DND-41 (cell line): ENCODE results near the gene PIP5KL1.

Experiments
- ATAC-seq: fragments of 200-7000 bp; cut with Tn5 transposase; 3 replicates; pipeline ENCODE4 v1.9.1; 2021; ENCODE audit warnings: low read depth; ENCODE audit not compliant: insufficient read depth
- DNase-seq: peaks from one replicate; pipeline ENCODE4 v3.0.0-alpha.2; 2020
- H2AFZ ChIP-seq: 2 replicates; pipeline ENCODE4 v1.6.0; 2012; ENCODE audit warnings: low read depth, low read length
- H3K27ac ChIP-seq: 2 replicates; pipeline ENCODE4 v1.5.1; 2012; ENCODE audit warnings: low read length, inconsistent platforms
- H3K27me3 ChIP-seq: fragments of 200-600 bp; sonication (generic); 2 replicates; pipeline ENCODE4 v1.6.0; 2012; ENCODE audit warnings: low read length, mild to moderate bottlenecking, inconsistent platforms; ENCODE audit not compliant: insufficient read depth, poor library complexity
- H3K36me3 ChIP-seq: 2 replicates; pipeline ENCODE4 v1.5.1; 2012; ENCODE audit warnings: low read length, inconsistent platforms; ENCODE audit not compliant: insufficient read depth
- H3K4me1 ChIP-seq: 2 replicates; pipeline ENCODE4 v1.5.1; 2012; ENCODE audit warnings: mild to moderate bottlenecking, low read length; ENCODE audit not compliant: insufficient read depth
- H3K4me2 ChIP-seq: 2 replicates; pipeline ENCODE4 v1.6.0; 2012; ENCODE audit warnings: mild to moderate bottlenecking, moderate library complexity, low read length, inconsistent platforms; ENCODE audit not compliant: insufficient read depth
- H3K4me3 ChIP-seq, 2 experiments: fragments of 200-600 bp in 1 of 2; shearing (Covaris generic) in 1 of 2; 2 replicates each; pipeline ENCODE4 v1.5.1; 2012 to 2016; ENCODE audit warnings: inconsistent platforms in 2 of 2, low read length in 2 of 2, mild to moderate bottlenecking in 2 of 2, low read depth in 1 of 2, moderate library complexity in 1 of 2
- H3K79me2 ChIP-seq: 2 replicates; pipeline ENCODE4 v1.6.0; 2012; ENCODE audit warnings: low read length, inconsistent platforms; ENCODE audit not compliant: insufficient read depth
- H3K9ac ChIP-seq: 2 replicates; pipeline ENCODE4 v1.6.0; 2012; ENCODE audit warnings: low read depth, mild to moderate bottlenecking, inconsistent platforms, low read length, moderate library complexity
- H3K9me3 ChIP-seq: 2 replicates; pipeline ENCODE4 v1.5.1; 2012; ENCODE audit warnings: low read length, moderate library complexity, mild to moderate bottlenecking, inconsistent platforms; ENCODE audit not compliant: insufficient read depth, severe bottlenecking
- H4K20me1 ChIP-seq: 2 replicates; pipeline ENCODE4 v1.6.0; 2012; ENCODE audit warnings: low read length; ENCODE audit not compliant: insufficient read depth
- EZH2 ChIP-seq: IDR thresholded peaks from 3 replicates; pipeline ENCODE4 v1.6.1; 2012; ENCODE audit warnings: borderline replicate concordance, low read depth, mild to moderate bottlenecking, moderate library complexity, low read length, inconsistent platforms; ENCODE audit not compliant: severe bottlenecking
- TF ChIP-seq, protein P1 (sequence below): IDR thresholded peaks from 2 replicates; pipeline ENCODE4 v1.5.1; 2012; ENCODE audit warnings: borderline replicate concordance, low read length, moderate library complexity, mild to moderate bottlenecking; ENCODE audit not compliant: poor library complexity, severe bottlenecking; ENCODE audit errors: extremely low read depth

The PIP5KL1 gene

GRCh38 chr9:127873223-127873691 lies 57.3 kb downstream of the PIP5KL1 start:
- DNase-seq (no peak), ATAC-seq (no peak)
- Histone ChIP-seq H3K4me1 (no peaks in the 10 kb centered on the region), H3K9ac (no peak overlapping the region), H3K4me3 (no peak overlapping the region), H3K27ac (no peak overlapping the region), H3K36me3 (no peaks in the 10 kb centered on the region), H4K20me1 (no peaks in the 10 kb centered on the region; the same call in 1 of the 2 replicates), H3K9me3 (no peaks in the 10 kb centered on the region), H2AFZ (no peak overlapping the region), H3K27me3 (no peaks in the 10 kb centered on the region), H3K4me2 (no peak overlapping the region), H3K79me2 (no peaks in the 10 kb centered on the region)
- TF ChIP-seq, protein P1, sequence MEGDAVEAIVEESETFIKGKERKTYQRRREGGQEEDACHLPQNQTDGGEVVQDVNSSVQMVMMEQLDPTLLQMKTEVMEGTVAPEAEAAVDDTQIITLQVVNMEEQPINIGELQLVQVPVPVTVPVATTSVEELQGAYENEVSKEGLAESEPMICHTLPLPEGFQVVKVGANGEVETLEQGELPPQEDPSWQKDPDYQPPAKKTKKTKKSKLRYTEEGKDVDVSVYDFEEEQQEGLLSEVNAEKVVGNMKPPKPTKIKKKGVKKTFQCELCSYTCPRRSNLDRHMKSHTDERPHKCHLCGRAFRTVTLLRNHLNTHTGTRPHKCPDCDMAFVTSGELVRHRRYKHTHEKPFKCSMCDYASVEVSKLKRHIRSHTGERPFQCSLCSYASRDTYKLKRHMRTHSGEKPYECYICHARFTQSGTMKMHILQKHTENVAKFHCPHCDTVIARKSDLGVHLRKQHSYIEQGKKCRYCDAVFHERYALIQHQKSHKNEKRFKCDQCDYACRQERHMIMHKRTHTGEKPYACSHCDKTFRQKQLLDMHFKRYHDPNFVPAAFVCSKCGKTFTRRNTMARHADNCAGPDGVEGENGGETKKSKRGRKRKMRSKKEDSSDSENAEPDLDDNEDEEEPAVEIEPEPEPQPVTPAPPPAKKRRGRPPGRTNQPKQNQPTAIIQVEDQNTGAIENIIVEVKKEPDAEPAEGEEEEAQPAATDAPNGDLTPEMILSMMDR: no peak
- no peak for TF ChIP-seq EZH2

GRCh38 chr9:127872369-127873222 lies 58.0 kb downstream of the PIP5KL1 start:
- ATAC-seq (no peak), DNase-seq (no peak)
- H3K9me3 ChIP-seq: no peaks in the 10 kb centered on the region
- no peak overlapping the region for H3K4me3 ChIP-seq
- H3K27me3 ChIP-seq: no peaks in the 10 kb centered on the region
- H3K9ac ChIP-seq: no peak overlapping the region
- H3K36me3 ChIP-seq: no peaks in the 10 kb centered on the region
- H3K79me2 ChIP-seq: no peaks in the 10 kb centered on the region
- no peak overlapping the region for H3K27ac ChIP-seq
- H3K4me1 ChIP-seq: no peaks in the 10 kb centered on the region
- TF ChIP-seq, protein P1: no peak
- TF ChIP-seq EZH2: no peak
- no peak overlapping the region for H2AFZ ChIP-seq
- H4K20me1 ChIP-seq: no peaks in the 10 kb centered on the region; the same call in 1 of the 2 replicates
- no peak overlapping the region for H3K4me2 ChIP-seq

- Histone ChIP-seq H3K27ac (no peak overlapping the region), H3K9me3 (no peaks in the 10 kb centered on the region), H3K9ac (no peak overlapping the region), H3K4me3 (no peak overlapping the region), H3K4me2 (no peak overlapping the region), H4K20me1 (no peaks in the 10 kb centered on the region; the same call in 1 of the 2 replicates), H3K79me2 (no peaks in the 10 kb centered on the region), H2AFZ (no peak overlapping the region), H3K4me1 (no peaks in the 10 kb centered on the region), H3K36me3 (no peaks in the 10 kb centered on the region), H3K27me3 (no peaks in the 10 kb centered on the region)
- DNase-seq (no peak), ATAC-seq (no peak)
- TF ChIP-seq, protein P1: no peak
Observed at GRCh38 chr9:127871531-127871930, 59.0 kb downstream of the PIP5KL1 start.
